DND-41 (cell line): Measurements from ENCODE around the gene PTMA.
"Not testable (repeated sequence)": the region's sequence is repeated elsewhere in the genome, so short reads cannot be mapped to it uniquely, and the experiment has no call there.

Experiments used
- ATAC-seq: fragments of 200-7000 bp; cut with Tn5 transposase; 3 replicates; pipeline ENCODE4 v1.9.1; 2021; ENCODE audit warnings: low read depth; ENCODE audit not compliant: insufficient read depth
- DNase-seq: peaks from one replicate; pipeline ENCODE4 v3.0.0-alpha.2; 2020
- H2AFZ ChIP-seq: 2 replicates; pipeline ENCODE4 v1.6.0; 2012; ENCODE audit warnings: low read depth, low read length
- H3K27ac ChIP-seq: 2 replicates; pipeline ENCODE4 v1.5.1; 2012; ENCODE audit warnings: low read length, inconsistent platforms
- H3K27me3 ChIP-seq: fragments of 200-600 bp; sonication (generic); 2 replicates; pipeline ENCODE4 v1.6.0; 2012; ENCODE audit warnings: low read length, mild to moderate bottlenecking, inconsistent platforms; ENCODE audit not compliant: insufficient read depth, poor library complexity
- H3K36me3 ChIP-seq: 2 replicates; pipeline ENCODE4 v1.5.1; 2012; ENCODE audit warnings: low read length, inconsistent platforms; ENCODE audit not compliant: insufficient read depth
- H3K4me1 ChIP-seq: 2 replicates; pipeline ENCODE4 v1.5.1; 2012; ENCODE audit warnings: mild to moderate bottlenecking, low read length; ENCODE audit not compliant: insufficient read depth
- H3K4me2 ChIP-seq: 2 replicates; pipeline ENCODE4 v1.6.0; 2012; ENCODE audit warnings: mild to moderate bottlenecking, moderate library complexity, low read length, inconsistent platforms; ENCODE audit not compliant: insufficient read depth
- H3K4me3 ChIP-seq, 2 experiments: fragments of 200-600 bp in 1 of 2; shearing (Covaris generic) in 1 of 2; 2 replicates each; pipeline ENCODE4 v1.5.1; 2012 to 2016; ENCODE audit warnings: inconsistent platforms in 2 of 2, low read length in 2 of 2, mild to moderate bottlenecking in 2 of 2, low read depth in 1 of 2, moderate library complexity in 1 of 2
- H3K79me2 ChIP-seq: 2 replicates; pipeline ENCODE4 v1.6.0; 2012; ENCODE audit warnings: low read length, inconsistent platforms; ENCODE audit not compliant: insufficient read depth
- H3K9ac ChIP-seq: 2 replicates; pipeline ENCODE4 v1.6.0; 2012; ENCODE audit warnings: low read depth, mild to moderate bottlenecking, inconsistent platforms, low read length, moderate library complexity
- H3K9me3 ChIP-seq: 2 replicates; pipeline ENCODE4 v1.5.1; 2012; ENCODE audit warnings: low read length, moderate library complexity, mild to moderate bottlenecking, inconsistent platforms; ENCODE audit not compliant: insufficient read depth, severe bottlenecking
- H4K20me1 ChIP-seq: 2 replicates; pipeline ENCODE4 v1.6.0; 2012; ENCODE audit warnings: low read length; ENCODE audit not compliant: insufficient read depth
- CTCF ChIP-seq: IDR thresholded peaks from 2 replicates; pipeline ENCODE4 v1.5.1; 2012; ENCODE audit warnings: borderline replicate concordance, low read length, moderate library complexity, mild to moderate bottlenecking; ENCODE audit not compliant: poor library complexity, severe bottlenecking; ENCODE audit errors: extremely low read depth
- EZH2 ChIP-seq: IDR thresholded peaks from 3 replicates; pipeline ENCODE4 v1.6.1; 2012; ENCODE audit warnings: borderline replicate concordance, low read depth, mild to moderate bottlenecking, moderate library complexity, low read length, inconsistent platforms; ENCODE audit not compliant: severe bottlenecking

Gene PTMA

DNA sequence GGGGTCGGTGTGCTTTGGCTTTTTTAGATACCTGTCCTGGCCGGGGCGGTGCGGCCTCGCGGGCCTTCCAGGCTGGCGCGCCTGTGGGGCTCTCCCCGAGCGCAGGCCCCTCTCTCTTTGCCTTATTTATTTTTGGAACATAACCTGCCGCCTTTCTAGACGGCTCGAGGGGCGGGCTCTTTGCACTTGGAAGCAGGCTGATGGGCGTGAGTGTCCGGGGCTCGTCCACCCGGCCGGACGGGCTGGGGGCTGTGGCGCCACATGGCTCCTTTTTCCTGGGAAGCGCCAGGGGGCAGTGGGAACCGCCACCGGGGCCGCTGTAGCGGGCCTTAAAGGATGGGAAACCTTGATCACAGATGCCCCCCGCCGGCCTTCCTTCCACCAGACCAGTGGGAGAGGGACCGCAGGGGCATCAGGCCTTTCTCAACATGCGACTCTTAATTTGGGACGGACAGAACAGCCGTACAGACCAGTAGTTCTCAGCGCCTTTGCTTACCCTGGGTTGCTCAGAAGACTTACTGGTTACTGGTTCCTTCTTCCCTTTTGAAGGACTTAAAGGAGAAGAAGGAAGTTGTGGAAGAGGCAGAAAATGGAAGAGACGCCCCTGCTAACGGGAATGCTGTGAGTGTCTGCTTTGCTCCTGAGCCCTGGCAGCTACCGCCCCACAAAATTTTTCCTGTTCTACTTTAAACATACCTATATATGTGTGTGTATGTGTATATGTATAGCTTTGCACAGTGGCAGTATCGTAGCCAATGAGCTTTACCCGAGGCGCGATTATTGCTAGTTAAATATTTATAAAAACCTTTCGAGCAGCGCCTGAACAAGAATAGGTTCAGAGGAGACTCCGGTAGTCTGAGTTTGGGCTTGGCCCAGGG lies 2.7 kb downstream of the PTMA start:
- peaks cover 66% of the 10 kb centered on the region for H4K20me1 ChIP-seq
- H3K9ac ChIP-seq: peak overlapping the region; percentile 100
- H3K79me2 ChIP-seq: peaks cover 80% of the 10 kb centered on the region
- H2AFZ ChIP-seq: no peak overlapping the region
- H3K9me3 ChIP-seq: no peaks in the 10 kb centered on the region
- DNase-seq (peak; percentile 27), ATAC-seq (no peak)
- TF ChIP-seq EZH2 (no peak), CTCF (no peak)
- H3K4me3 ChIP-seq: peak overlapping the region; percentile 81 to 87
- H3K27me3 ChIP-seq: no peaks in the 10 kb centered on the region
- H3K4me2 ChIP-seq: peak overlapping the region; percentile 85
- H3K36me3 ChIP-seq: peaks cover 71% of the 10 kb centered on the region
- peak overlapping the region; percentile 91 for H3K27ac ChIP-seq
- H3K4me1 ChIP-seq: peaks cover 23% of the 10 kb centered on the region

DNA sequence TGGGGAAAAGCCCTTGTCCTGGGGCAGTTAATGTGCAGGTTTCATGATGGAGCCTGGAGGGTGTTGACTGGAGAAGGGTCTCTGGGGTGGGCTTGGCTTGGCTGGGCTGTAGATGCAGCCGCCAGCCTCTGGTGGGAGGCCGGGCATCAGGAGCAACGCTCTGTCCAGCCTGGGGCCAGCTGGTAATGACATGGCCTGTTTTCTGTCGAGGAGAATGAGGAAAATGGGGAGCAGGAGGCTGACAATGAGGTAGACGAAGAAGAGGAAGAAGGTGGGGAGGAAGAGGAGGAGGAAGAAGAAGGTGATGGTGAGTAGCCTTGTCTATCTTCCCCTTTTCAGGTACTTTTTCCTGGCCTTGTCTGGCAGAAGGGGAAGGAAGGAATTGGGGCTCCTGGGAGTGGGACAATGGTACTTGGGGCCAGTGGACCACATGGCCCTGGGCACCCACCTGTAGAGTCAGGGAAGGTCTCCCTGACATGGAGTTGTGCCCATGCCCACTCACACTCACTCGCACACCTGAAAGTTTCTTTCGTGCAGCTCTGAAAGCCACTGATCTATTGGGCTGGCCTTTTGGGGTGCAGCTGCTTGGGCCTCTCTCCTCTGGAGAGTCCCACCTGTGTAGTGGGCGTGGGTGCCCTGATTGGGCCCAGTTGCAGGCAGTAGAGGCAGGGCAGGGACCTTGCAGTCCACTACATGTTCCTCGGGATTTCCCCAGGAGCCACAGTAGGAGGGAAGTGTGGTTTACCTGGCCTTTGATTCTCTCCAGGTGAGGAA lies 3.5 kb downstream of the PTMA start:
- peaks cover 66% of the 10 kb centered on the region for H4K20me1 ChIP-seq
- H3K9ac ChIP-seq: peak overlapping the region; percentile 100
- peaks cover 71% of the 10 kb centered on the region for H3K36me3 ChIP-seq
- ATAC-seq: no peak
- H2AFZ ChIP-seq: no peak overlapping the region
- peaks cover 73% of the 10 kb centered on the region for H3K79me2 ChIP-seq
- peaks cover 21% of the 10 kb centered on the region for H3K4me1 ChIP-seq
- peak overlapping the region; percentile 85 for H3K4me2 ChIP-seq
- peak overlapping the region; percentile 81 to 87; a peak in 3 of 4 replicates for H3K4me3 ChIP-seq
- TF ChIP-seq EZH2 (no peak), CTCF (peak; percentile 1)
- H3K9me3 ChIP-seq: no peaks in the 10 kb centered on the region
- H3K27me3 ChIP-seq: no peaks in the 10 kb centered on the region
- no peak for DNase-seq
- peak overlapping the region; percentile 91 for H3K27ac ChIP-seq

DNA sequence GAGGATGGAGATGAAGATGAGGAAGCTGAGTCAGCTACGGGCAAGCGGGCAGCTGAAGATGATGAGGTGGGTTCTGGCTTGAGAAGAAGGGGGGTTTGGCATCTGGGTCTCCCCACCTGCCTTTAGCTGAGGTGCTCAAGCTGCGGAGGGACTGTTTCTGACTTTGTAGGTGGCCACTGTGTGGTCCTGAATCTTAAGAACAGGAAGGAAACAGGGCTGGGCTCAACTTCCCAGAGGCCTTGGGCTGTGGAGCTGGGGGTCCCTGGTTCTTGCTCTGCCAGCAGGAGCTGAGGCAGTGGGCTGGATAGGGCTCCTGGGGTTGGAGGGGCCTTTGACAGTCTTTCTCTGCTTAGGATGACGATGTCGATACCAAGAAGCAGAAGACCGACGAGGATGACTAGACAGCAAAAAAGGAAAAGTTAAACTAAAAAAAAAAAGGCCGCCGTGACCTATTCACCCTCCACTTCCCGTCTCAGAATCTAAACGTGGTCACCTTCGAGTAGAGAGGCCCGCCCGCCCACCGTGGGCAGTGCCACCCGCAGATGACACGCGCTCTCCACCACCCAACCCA lies 4.2 kb downstream of the PTMA start:
- peak overlapping the region; percentile 91 for H3K27ac ChIP-seq
- not testable (repeated sequence) for H2AFZ ChIP-seq, ATAC-seq, H3K27me3 ChIP-seq, H3K9me3 ChIP-seq
- peak overlapping the region; percentile 85 for H3K4me2 ChIP-seq
- H3K36me3 ChIP-seq: peaks cover 70% of the 10 kb centered on the region
- H4K20me1 ChIP-seq: peaks cover 66% of the 10 kb centered on the region
- peak; percentile 16 for DNase-seq
- peaks cover 28% of the 10 kb centered on the region for H3K4me1 ChIP-seq
- peaks cover 69% of the 10 kb centered on the region for H3K79me2 ChIP-seq
- H3K9ac ChIP-seq: peak overlapping the region; percentile 100
- H3K4me3 ChIP-seq: peak overlapping the region; percentile 81 to 87; a peak in 3 of 4 replicates

- H3K36me3 ChIP-seq: peaks cover 68% of the 10 kb centered on the region
- H3K27ac ChIP-seq: peak overlapping the region; percentile 57
- ATAC-seq, H3K27me3 ChIP-seq, H3K9me3 ChIP-seq, H2AFZ ChIP-seq, DNase-seq: not testable (repeated sequence)
- peaks cover 30% of the 10 kb centered on the region for H3K4me1 ChIP-seq
- H3K9ac ChIP-seq: peak overlapping the region; percentile 37
- H3K4me3 ChIP-seq: peak overlapping the region in 1 of 2 experiments; percentile 31; a peak in 1 of 4 replicates
- peaks cover 65% of the 10 kb centered on the region for H3K79me2 ChIP-seq
- H3K4me2 ChIP-seq: peak overlapping the region; percentile 54
- H4K20me1 ChIP-seq: peaks cover 66% of the 10 kb centered on the region
These were observed 5.0 kb downstream of the PTMA start for GRCh38 chr2:231713406-231713729.
